Naive thymus-derived CD8-positive, alpha-beta T cell (primary cell): ENCODE data around the gene MAD1L1. TPM values are rescaled to one million over a fixed set of nuclear protein-coding genes. Genes with fewer than 3 reads are reported as not detected.
A peak's percentile ranks its signal among the peaks of the same experiment; 100 is the strongest.

Source experiments
- ATAC-seq, 2 donors: fragments of 150-1000 bp; cut with Tn5 transposase in 1 of 2; sonication (Bioruptor Pico), chemical (Tn5 transposase) in 1 of 2; 1 replicate in 1 of 2; 2 replicates in 1 of 2; pipeline ENCODE4 v1.10.0; 2021; ENCODE audit warnings: mild to moderate bottlenecking in 2 of 2, moderate library complexity in 2 of 2
- POLR2A ChIA-PET: fragments of 350-600 bp; sonication (Branson Sonifier 250); formaldehyde crosslinking; loops from one replicate; lab custom pipeline; 2021; ENCODE audit warnings: antibody characterized with exemption; lab: Charles Lee
- DNase-seq, 10 donors: peaks; one replicate each; pipeline versions ENCODE4 v3.0.0 to v3.0.0-alpha.2; 2020 to 2022
- H3K27ac Mint-ChIP-seq, 10 donors: one replicate each; pipeline ENCODE4 v1.8.0; 2020 to 2022; ENCODE audit warnings: mild to moderate bottlenecking in 10 of 10, mixed read lengths in 10 of 10, moderate library complexity in 4 of 10, inconsistent platforms in 1 of 10
- H3K27me3 Mint-ChIP-seq, 5 donors: one replicate each; pipeline ENCODE4 v1.8.0; 2021 to 2022; ENCODE audit warnings: mixed read lengths in 5 of 5
- H3K36me3 Mint-ChIP-seq, 3 donors: one replicate each; pipeline ENCODE4 v1.8.0; 2020 to 2022; ENCODE audit warnings: mixed read lengths in 3 of 3, mild to moderate bottlenecking in 2 of 3, inconsistent platforms in 1 of 3
- H3K4me1 Mint-ChIP-seq, 4 donors: one replicate each; pipeline ENCODE4 v1.8.0; 2021 to 2022; ENCODE audit warnings: mixed read lengths in 4 of 4
- H3K4me3 Mint-ChIP-seq, 10 donors: one replicate each; pipeline ENCODE4 v1.8.0; 2020 to 2022; ENCODE audit warnings: mild to moderate bottlenecking in 10 of 10, mixed read lengths in 10 of 10, moderate library complexity in 6 of 10, inconsistent platforms in 1 of 10
- H3K9me3 Mint-ChIP-seq, 9 donors: one replicate each; pipeline ENCODE4 v1.8.0; 2020 to 2022; ENCODE audit warnings: mixed read lengths in 9 of 9, mild to moderate bottlenecking in 3 of 9, inconsistent platforms in 1 of 9, moderate library complexity in 1 of 9
- polyA plus RNA-seq, 3 donors: library from polyadenylated mRNA; unstranded; fragments of 300-500 nt; fragmentation: Illumina TruSeq; gene quantifications; one replicate each; pipeline ENCODE4 v1.2.3, GENCODE V29; 2021
- total RNA-seq, 8 experiments: library from RNA in 2 of 8; stranded (reverse) in 2 of 8; gene quantifications; one replicate each; pipeline ENCODE4 v1.2.3 and lab custom pipeline; 2021 to 2026

Gene MAD1L1
- total and polyA plus RNA-seq, 5 experiments from 2014 or later: 84.5 to 243 (median 146) TPM

- H3K27ac Mint-ChIP-seq: no peak overlapping the region
- no peak for ATAC-seq
Observed at GRCh38 chr7:2193575-2194305, 39.0 kb downstream of the MAD1L1 start.

GRCh38 chr7:2192831-2193534 is 39.8 kb downstream of the MAD1L1 start:
- no peak for DNase-seq
- Mint-ChIP-seq H3K27me3 (no peaks in the 10 kb centered on the region), H3K4me1 (peaks cover 0 to 8% (median 8%) of the 10 kb centered on the region in 4 donors), H3K27ac (no peak overlapping the region), H3K9me3 (peaks cover 0 to 14% (median 0%) of the 10 kb centered on the region in 9 donors), H3K4me3 (no peak overlapping the region), H3K36me3 (peaks cover 13 to 59% (median 42%) of the 10 kb centered on the region in 3 donors)
- no peak for ATAC-seq
- POLR2A ChIA-PET: no interaction called here

More at GRCh38 chr7:2193575-2194305, 39.0 kb downstream of the MAD1L1 start:
- Mint-ChIP-seq H3K9me3 (peaks cover 0 to 8% (median 0%) of the 10 kb centered on the region in 9 donors), H3K4me1 (peaks cover 0 to 8% (median 8%) of the 10 kb centered on the region in 4 donors), H3K4me3 (no peak overlapping the region), H3K36me3 (peaks cover 9 to 52% (median 39%) of the 10 kb centered on the region in 3 donors), H3K27me3 (no peaks in the 10 kb centered on the region)
- no peak for DNase-seq
- POLR2A ChIA-PET: no interaction called here

GRCh38 chr7:2191016-2191415 is 41.7 kb downstream of the MAD1L1 start:
- ATAC-seq: no peak
- Mint-ChIP-seq H3K4me3 (no peak overlapping the region), H3K27ac (no peak overlapping the region), H3K27me3 (no peaks in the 10 kb centered on the region), H3K9me3 (peaks cover 0 to 14% (median 0%) of the 10 kb centered on the region in 9 donors), H3K36me3 (peaks cover 13 to 44% (median 27%) of the 10 kb centered on the region in 3 donors), H3K4me1 (peaks cover 0 to 4% (median 0%) of the 10 kb centered on the region in 4 donors)
- POLR2A ChIA-PET: interaction anchor here (0.6 kb wide), 1 partner anchor 16 kb away, joined by 8 read pairs; no protein-coding TSS in a partner anchor
- DNase-seq: no peak

DNA sequence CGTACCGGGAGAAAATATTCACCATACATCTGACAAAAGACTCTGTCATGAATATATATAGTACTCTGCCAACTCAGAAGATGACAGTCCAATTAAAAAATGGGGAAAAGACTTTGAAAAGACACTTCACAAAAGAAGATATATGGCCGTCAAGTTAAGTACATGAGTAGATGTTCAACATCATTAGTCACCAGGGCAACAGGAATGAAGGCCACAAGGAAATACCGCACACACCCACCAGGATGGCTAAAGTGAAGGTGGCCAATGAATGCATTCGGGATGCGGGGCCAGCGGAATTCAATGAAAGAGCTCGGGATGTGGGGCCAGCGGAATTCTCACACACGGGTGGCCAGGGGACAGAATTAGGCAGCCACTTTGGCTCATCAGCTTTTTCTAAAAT is 42.2 kb downstream of the MAD1L1 start:
- POLR2A ChIA-PET: no interaction called here
- Mint-ChIP-seq H3K27me3 (no peaks in the 10 kb centered on the region), H3K4me1 (peaks cover 0 to 4% (median 0%) of the 10 kb centered on the region in 4 donors), H3K9me3 (peaks cover 0 to 14% (median 0%) of the 10 kb centered on the region in 9 donors), H3K36me3 (peaks cover 13 to 42% (median 22%) of the 10 kb centered on the region in 3 donors), H3K27ac (peak overlapping the region in 1 of 10 donors; percentile 3), H3K4me3 (no peak overlapping the region)
- no peak for DNase-seq
- no peak for ATAC-seq

- H3K9me3 Mint-ChIP-seq: peaks cover 0 to 14% (median 0%) of the 10 kb centered on the region in 9 donors
- DNase-seq: no peak
- POLR2A ChIA-PET: no interaction called here
- H3K4me3 Mint-ChIP-seq: no peak overlapping the region
- peaks cover 0 to 4% (median 0%) of the 10 kb centered on the region in 4 donors for H3K4me1 Mint-ChIP-seq
- H3K27ac Mint-ChIP-seq: peak overlapping the region in 1 of 10 donors; percentile 20
- H3K36me3 Mint-ChIP-seq: peaks cover 13 to 43% (median 20%) of the 10 kb centered on the region in 3 donors
- H3K27me3 Mint-ChIP-seq: no peaks in the 10 kb centered on the region
- ATAC-seq: no peak
Observed at GRCh38 chr7:2186166-2186565, 46.6 kb downstream of the MAD1L1 start.

- peaks cover 0 to 14% (median 0%) of the 10 kb centered on the region in 9 donors for H3K9me3 Mint-ChIP-seq
- no peak for DNase-seq
- no peak overlapping the region for H3K27ac Mint-ChIP-seq
- no peak for ATAC-seq
- peaks cover 0 to 5% (median 0%) of the 10 kb centered on the region in 4 donors for H3K4me1 Mint-ChIP-seq
- H3K4me3 Mint-ChIP-seq: no peak overlapping the region
- H3K36me3 Mint-ChIP-seq: peaks cover 13 to 40% (median 21%) of the 10 kb centered on the region in 3 donors
- POLR2A ChIA-PET: no interaction called here
- no peaks in the 10 kb centered on the region for H3K27me3 Mint-ChIP-seq
Observed at GRCh38 chr7:2185715-2186114, 47.0 kb downstream of the MAD1L1 start.

DNA sequence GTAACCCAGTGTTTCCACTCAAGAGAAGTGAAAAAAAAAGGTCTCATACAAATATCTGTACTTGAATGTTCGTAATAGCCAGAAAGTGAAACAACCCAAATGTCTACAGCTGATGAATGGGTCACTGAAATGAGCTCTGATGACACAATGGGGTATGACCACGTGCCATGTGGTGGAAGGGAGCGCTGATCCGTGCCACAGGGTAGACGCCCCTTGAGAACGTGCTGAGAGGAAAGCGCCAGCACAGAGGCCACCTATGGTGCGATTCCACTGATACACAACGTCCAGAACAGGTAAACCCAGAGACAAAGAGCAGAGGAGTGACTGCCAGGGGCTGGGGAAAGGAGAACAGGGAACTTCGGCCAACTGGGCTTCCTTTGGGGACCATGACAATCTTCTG is 50.3 kb downstream of the MAD1L1 start:
- Mint-ChIP-seq H3K27me3 (no peaks in the 10 kb centered on the region), H3K36me3 (peaks cover 0 to 22% (median 11%) of the 10 kb centered on the region in 3 donors), H3K9me3 (no peaks in the 10 kb centered on the region), H3K4me3 (no peak overlapping the region), H3K4me1 (peaks cover 0 to 2% (median 0%) of the 10 kb centered on the region in 4 donors), H3K27ac (no peak overlapping the region)
- DNase-seq: peak in 1 of 10 donors; percentile 10
- POLR2A ChIA-PET: no interaction called here
- ATAC-seq: no peak

DNA sequence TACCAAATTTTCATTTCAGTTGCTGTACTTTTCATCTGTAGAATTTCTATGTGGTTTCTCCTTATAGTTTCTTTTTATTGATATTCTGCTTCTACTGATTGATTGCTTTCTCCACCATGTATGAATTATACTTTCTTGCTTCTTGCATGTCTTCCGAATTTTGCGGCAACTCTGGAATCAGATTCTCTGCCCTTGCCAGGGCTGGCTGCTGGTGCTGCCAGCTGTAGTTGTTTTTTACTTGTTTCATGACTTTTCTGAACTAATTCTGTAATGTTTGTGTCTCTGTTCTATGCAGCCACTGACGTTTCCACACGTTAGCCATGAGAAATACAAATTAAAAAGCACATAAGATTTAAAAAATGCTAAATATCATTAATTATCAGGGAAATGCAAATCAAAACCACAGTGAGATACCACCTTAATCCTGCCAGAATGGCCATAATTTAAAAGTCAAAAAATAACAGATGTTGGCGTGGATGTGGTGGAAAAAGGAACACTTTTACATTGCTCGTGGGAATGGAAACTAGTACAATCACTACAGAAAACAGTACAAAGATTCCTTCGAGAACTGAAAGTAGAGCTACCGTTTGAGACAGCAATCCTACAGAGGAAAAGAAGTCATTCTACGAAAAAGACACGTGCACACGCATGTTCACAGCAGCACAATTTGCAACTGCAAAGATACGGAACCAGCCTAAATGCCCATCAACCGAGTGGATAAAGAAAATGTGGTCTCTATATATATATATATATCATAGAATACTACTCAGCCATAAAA is 51.5 kb downstream of the MAD1L1 start:
- H3K9me3 Mint-ChIP-seq: no peaks in the 10 kb centered on the region
- peaks cover 0 to 25% (median 11%) of the 10 kb centered on the region in 3 donors for H3K36me3 Mint-ChIP-seq
- H3K27me3 Mint-ChIP-seq: no peaks in the 10 kb centered on the region
- ATAC-seq: no peak
- no peak overlapping the region for H3K27ac Mint-ChIP-seq
- H3K4me3 Mint-ChIP-seq: no peak overlapping the region
- no peak for DNase-seq
- POLR2A ChIA-PET: interaction anchor here (0.6 kb wide), 1 partner anchor 1097 kb away, joined by 3 read pairs; no protein-coding TSS in a partner anchor
- peaks cover 0 to 2% (median 0%) of the 10 kb centered on the region in 4 donors for H3K4me1 Mint-ChIP-seq

DNA sequence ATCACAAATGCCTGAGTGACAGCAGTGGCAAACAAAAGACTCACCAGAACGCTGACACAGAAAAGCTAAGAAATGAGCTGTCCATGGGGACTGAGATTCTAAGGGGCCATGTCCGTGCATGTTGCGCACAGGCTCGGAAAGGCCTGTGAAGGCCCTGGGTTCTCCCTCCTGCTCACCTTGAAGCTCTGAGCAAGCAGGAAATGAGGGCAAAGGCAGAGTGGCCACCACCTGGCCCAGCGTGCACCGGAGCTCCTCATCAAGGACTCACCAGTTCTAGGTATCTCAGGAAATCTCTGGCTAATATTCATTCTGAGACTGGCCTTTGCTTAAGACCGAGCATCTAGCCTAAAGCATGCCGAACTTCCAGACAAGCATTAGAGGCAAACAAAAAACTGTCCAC is 52.7 kb downstream of the MAD1L1 start:
- DNase-seq (no peak), ATAC-seq (no peak)
- peaks cover 0 to 2% (median 0%) of the 10 kb centered on the region in 4 donors for H3K4me1 Mint-ChIP-seq
- peak overlapping the region in 1 of 10 donors; percentile 21 for H3K27ac Mint-ChIP-seq
- no peaks in the 10 kb centered on the region for H3K9me3 Mint-ChIP-seq
- H3K27me3 Mint-ChIP-seq: no peaks in the 10 kb centered on the region
- POLR2A ChIA-PET: no interaction called here
- no peak overlapping the region for H3K4me3 Mint-ChIP-seq
- peaks cover 0 to 21% (median 10%) of the 10 kb centered on the region in 3 donors for H3K36me3 Mint-ChIP-seq

GRCh38 chr7:2175514-2175913 is 57.2 kb downstream of the MAD1L1 start:
- no peak overlapping the region for H3K4me3 Mint-ChIP-seq
- no peaks in the 10 kb centered on the region for H3K27me3 Mint-ChIP-seq
- DNase-seq: no peak
- H3K4me1 Mint-ChIP-seq: peaks cover 0 to 13% (median 3%) of the 10 kb centered on the region in 4 donors
- peaks cover 7 to 25% (median 16%) of the 10 kb centered on the region in 3 donors for H3K36me3 Mint-ChIP-seq
- H3K9me3 Mint-ChIP-seq: no peaks in the 10 kb centered on the region
- no peak for ATAC-seq
- POLR2A ChIA-PET: interaction anchor here (0.7 kb wide), 1 partner anchor 16 kb away, joined by 8 read pairs; no protein-coding TSS in a partner anchor
- peak overlapping the region in 3 of 10 donors; percentile 46 to 63 (median 60) for H3K27ac Mint-ChIP-seq

DNA sequence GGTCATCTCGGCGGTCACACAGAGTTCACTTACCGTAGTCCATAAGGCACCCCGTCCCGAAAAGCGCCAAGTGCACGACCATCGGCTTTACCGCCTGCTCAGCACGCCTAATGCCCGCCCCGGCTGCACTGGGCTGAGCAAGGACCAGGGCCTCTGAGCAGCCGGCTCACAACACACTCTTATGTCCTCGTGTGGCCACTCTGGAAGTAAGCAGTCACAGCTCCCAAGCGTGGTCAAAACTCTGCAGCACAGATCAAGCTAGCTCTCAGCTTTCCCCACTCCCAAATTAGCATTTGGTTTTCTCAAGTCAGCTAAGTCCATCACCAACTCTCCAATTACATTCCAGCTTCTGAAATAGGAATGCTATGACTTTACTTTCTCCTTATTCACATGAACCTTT is 57.7 kb downstream of the MAD1L1 start:
- peak overlapping the region in 1 of 10 donors; percentile 12 for H3K27ac Mint-ChIP-seq
- no peaks in the 10 kb centered on the region for H3K9me3 Mint-ChIP-seq
- H3K27me3 Mint-ChIP-seq: no peaks in the 10 kb centered on the region
- peaks cover 7 to 26% (median 13%) of the 10 kb centered on the region in 3 donors for H3K36me3 Mint-ChIP-seq
- H3K4me3 Mint-ChIP-seq: no peak overlapping the region
- no peak for DNase-seq
- ATAC-seq: no peak
- H3K4me1 Mint-ChIP-seq: peaks cover 0 to 13% (median 3%) of the 10 kb centered on the region in 4 donors
- POLR2A ChIA-PET: interaction anchor here (0.7 kb wide), 1 partner anchor 16 kb away, joined by 8 read pairs; no protein-coding TSS in a partner anchor
